Activated naive CD8-positive, alpha-beta T cell treated with anti-CD3 and anti-CD28 coated beads for 36 hours (primary cell): ENCODE measurements around the gene GDF7. TPM values are rescaled to one million over a fixed set of nuclear protein-coding genes. Genes with fewer than 3 reads are reported as not detected.
A peak's percentile ranks its signal among the peaks of the same experiment; 100 is the strongest.

Experiments used
- DNase-seq: peaks from one replicate; pipeline ENCODE4 v3.0.0; 2021
- H3K27ac Mint-ChIP-seq: one replicate; pipeline ENCODE4 v1.8.0; 2022; ENCODE audit warnings: mild to moderate bottlenecking, moderate library complexity, mixed read lengths
- H3K27me3 Mint-ChIP-seq: one replicate; pipeline ENCODE4 v1.8.0; 2022; ENCODE audit warnings: mild to moderate bottlenecking, mixed read lengths
- H3K36me3 Mint-ChIP-seq: one replicate; pipeline ENCODE4 v1.8.0; 2021; ENCODE audit warnings: mild to moderate bottlenecking, mixed read lengths
- H3K4me1 Mint-ChIP-seq: one replicate; pipeline ENCODE4 v1.8.0; 2021; ENCODE audit warnings: mixed read lengths
- H3K4me3 Mint-ChIP-seq: one replicate; pipeline ENCODE4 v1.8.0; 2022; ENCODE audit warnings: mild to moderate bottlenecking, moderate library complexity, mixed read lengths
- H3K9me3 Mint-ChIP-seq: one replicate; pipeline ENCODE4 v1.8.0; 2022; ENCODE audit warnings: mixed read lengths
- total RNA-seq, 2 experiments: library from RNA; stranded (reverse); gene quantifications; one replicate each; pipeline ENCODE4 v1.2.3, GENCODE V29; 2021

The GDF7 gene
- not detected for total RNA-seq

DNA sequence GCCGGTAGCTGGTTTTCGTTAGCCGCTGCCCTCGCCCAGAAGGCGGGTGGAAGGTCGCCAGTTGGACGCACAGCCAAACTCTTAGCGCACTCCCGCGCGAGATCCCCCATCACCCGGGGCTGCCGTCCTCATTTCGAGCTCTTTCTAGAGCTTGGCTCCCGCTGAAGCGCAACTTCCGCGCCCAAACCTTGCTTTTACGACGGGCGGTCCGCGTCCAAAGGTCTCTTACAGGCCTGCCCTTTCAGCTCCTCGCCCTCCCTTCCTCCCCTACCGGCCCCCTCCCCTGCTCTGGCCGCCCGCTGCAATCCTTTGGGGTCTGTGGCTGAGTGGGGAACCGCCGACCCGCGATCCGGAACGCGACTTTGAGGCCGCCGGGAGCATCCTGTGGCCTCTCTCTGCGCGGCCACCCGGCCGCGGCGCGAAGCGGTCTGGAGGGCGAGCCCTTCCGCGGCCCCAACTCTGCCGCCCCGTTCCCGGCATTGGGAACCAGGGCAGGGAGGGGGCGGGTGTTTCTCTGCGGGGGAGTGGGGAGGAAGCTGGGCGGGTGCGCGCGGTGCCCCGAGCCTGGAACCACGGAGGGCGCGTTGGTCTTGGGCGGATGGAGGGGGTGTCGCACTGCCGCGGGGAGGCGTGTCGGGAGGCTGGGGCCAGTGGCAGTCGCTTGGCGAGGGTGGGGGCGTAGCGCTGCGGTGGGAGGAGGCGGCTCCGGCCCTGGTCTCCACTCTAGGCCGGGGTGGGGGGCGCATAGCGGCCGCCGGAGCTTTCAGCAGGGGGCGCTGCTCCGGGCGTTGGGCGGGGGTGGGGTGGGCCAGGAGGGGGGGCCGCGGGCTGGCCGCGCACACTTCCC, at the start of gene GDF7:
GDF7 (plus strand) TSS at position 841 of the 847 bp plus-strand sequence. CDS start 96 bp downstream, outside the sequence.
- peak within 1 kb of the TSS; percentile 67 for H3K4me3 Mint-ChIP-seq
- no peaks in the 10 kb centered on the region for H3K9me3 Mint-ChIP-seq
- H3K36me3 Mint-ChIP-seq: no peaks in the 10 kb centered on the region
- peak; percentile 31 for DNase-seq
- peaks cover 91% of the 10 kb centered on the region for H3K27me3 Mint-ChIP-seq
- no peak within 1 kb of the TSS for H3K27ac Mint-ChIP-seq
- peaks cover 14% of the 10 kb centered on the region for H3K4me1 Mint-ChIP-seq

DNA sequence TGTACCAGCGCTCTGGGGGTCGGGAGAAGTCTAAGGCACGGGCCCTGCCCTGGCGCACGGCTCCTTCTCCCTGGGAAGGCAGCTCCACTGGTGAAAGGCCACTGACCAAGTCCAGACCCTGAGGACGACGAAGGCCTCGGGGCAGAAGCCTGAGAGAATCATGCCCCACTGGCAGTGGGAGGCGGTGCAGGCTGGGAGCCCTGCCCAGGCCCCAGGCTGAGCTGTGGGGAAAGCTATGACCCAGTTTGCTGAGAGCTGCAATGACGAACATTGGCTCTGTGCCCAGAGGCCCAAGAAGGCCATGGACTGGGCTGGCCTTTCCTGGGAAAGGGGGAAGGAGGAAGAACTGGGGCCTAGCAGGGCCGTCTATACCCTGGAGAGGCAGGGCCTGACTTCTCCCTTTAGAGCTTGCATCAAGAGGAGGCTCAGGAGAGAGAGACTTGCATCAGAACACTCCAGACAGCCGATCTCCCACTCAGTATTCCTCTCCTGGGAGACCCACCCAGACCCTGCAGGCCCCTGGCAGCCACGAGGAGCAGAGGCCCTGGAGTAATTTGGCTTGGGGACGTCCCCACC, 49.0 kb upstream of the GDF7 start:
- Mint-ChIP-seq H3K27me3 (no peaks in the 10 kb centered on the region), H3K4me3 (no peak overlapping the region), H3K27ac (no peak overlapping the region), H3K9me3 (no peaks in the 10 kb centered on the region), H3K36me3 (peaks cover 2% of the 10 kb centered on the region), H3K4me1 (no peaks in the 10 kb centered on the region)
- DNase-seq: no peak

DNA sequence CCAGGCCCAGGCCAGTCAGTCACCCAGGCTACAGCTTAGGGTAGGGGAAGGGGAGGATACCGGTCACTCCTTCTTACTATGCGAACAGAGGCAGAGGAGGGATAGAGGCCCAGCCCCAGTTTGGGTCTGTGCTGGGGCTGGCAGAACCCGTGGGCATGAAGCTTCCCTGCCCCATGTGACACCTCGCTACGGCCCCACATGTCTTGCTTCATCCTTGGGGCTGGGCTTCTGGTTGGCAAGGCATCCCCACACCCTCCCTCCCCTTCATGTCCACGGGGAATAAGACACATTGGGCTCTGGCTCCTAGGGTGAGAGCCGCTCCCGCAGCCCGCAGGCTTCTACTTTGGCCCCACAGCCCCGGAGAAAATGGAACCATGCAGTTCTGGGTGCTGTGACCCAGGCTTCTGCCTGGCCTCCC, 48.5 kb upstream of the GDF7 start:
- Mint-ChIP-seq H3K9me3 (no peaks in the 10 kb centered on the region), H3K4me1 (no peaks in the 10 kb centered on the region), H3K27me3 (no peaks in the 10 kb centered on the region), H3K36me3 (peaks cover 2% of the 10 kb centered on the region), H3K4me3 (no peak overlapping the region), H3K27ac (no peak overlapping the region)
- no peak for DNase-seq

DNA sequence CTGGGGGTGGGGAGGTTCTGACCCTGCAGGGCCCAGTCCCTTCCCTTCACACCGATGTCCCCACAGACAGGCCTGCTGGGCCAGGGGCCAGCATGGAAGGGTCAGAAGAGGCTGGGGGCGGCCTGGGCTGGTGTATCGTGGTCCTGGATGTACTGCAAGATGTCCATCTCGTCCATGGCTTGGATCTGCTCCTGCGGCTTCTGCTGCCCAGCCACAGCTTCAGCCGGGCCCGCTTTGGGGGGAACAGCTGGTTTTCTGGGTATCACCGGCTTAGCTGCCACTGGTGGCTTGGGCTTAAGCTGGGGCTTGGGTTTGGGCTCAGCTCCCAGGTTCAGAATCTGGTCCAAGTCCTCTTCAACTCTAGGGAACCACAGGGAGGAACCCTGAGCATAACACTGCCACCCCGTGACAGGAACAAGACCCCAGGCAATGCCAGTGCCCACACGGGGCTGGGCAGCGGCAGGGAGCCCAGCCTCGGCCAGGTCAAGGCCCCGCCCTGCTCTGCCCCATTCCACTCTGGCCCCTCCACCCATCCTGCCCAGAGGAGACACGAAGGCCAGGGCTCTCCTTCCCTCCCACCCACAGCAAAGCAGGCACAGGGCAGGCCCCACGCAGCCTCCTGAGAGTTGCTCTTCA, 47.9 kb upstream of the GDF7 start:
- no peaks in the 10 kb centered on the region for H3K27me3 Mint-ChIP-seq
- H3K36me3 Mint-ChIP-seq: peaks cover 2% of the 10 kb centered on the region
- H3K4me3 Mint-ChIP-seq: no peak overlapping the region
- no peaks in the 10 kb centered on the region for H3K9me3 Mint-ChIP-seq
- no peaks in the 10 kb centered on the region for H3K4me1 Mint-ChIP-seq
- no peak for DNase-seq
- H3K27ac Mint-ChIP-seq: no peak overlapping the region

DNA sequence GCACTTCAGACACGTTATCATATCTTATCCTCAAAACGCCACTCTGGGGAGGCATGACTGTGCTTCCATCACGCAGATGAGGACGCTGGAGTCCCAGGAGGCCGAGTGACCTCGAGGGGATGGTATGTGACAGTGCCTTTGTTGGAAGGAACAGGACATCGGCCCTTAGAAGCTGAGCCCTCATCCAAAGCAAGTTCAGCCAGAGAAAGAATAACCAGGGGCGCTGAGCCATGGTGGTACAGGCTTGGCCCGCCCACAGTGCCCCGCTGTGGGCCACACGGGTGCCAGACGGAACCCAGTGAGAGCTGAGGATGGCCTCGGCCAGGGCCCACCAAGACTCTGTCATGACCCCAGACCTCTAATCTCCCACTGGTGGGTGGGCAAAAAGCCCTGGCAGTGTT, 47.3 kb upstream of the GDF7 start:
- no peaks in the 10 kb centered on the region for H3K4me1 Mint-ChIP-seq
- H3K4me3 Mint-ChIP-seq: no peak overlapping the region
- no peak for DNase-seq
- H3K9me3 Mint-ChIP-seq: no peaks in the 10 kb centered on the region
- no peak overlapping the region for H3K27ac Mint-ChIP-seq
- no peaks in the 10 kb centered on the region for H3K27me3 Mint-ChIP-seq
- peaks cover 2% of the 10 kb centered on the region for H3K36me3 Mint-ChIP-seq

DNA sequence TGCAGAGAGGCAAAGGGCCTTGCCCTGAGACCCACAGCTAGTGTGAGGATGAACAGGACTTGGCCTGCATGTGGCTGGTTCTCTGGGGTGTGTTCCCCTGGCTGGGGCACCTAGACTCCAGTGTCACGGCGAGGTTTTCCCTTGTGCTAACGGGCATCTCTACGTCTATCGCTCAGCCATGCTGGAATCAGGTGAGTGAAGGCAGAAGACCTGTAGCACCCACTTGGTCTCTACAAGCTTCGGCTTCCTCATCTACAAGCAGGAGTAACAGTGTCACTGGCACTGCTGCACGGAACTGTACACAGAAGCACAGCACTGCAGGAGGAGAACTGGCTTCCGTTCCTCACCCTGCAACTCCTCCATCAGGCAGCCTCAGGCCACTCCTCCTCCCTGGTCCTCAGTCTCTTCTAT, 46.7 kb upstream of the GDF7 start:
- no peaks in the 10 kb centered on the region for H3K4me1 Mint-ChIP-seq
- no peaks in the 10 kb centered on the region for H3K27me3 Mint-ChIP-seq
- peaks cover 2% of the 10 kb centered on the region for H3K36me3 Mint-ChIP-seq
- H3K9me3 Mint-ChIP-seq: no peaks in the 10 kb centered on the region
- no peak overlapping the region for H3K4me3 Mint-ChIP-seq
- no peak overlapping the region for H3K27ac Mint-ChIP-seq
- no peak for DNase-seq

DNA sequence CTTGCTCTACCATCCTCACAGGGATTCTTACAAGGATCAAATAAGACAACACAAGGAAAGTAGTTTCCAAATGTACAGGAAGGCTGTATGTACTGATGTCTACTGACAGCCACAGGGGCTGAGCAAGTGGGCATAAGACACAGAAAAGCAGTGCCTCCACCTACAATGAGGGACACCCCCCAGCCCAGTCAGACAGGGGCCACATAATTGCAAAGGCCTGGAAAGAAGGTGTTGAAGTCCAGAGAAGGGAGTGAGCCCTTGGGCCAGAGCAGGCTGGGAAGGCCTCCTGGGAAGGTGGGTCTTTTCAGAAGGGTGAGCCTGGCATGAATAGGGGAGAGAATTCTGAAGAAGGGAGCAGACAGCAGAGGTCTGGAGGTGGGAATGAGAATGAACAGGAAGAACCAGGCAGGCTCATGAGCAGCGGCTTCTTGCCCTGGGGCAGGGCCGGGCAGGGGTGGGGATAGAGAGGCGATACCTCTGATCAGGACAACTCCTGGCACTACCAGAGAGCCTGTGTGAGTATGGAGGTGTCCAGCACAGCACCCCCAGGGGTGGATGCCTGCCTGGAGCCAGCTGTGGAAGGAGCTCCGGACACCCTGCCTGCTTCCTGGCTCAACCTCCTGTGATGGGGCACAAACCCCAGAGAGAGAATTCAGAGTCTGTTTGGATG, 46.1 kb upstream of the GDF7 start:
- H3K9me3 Mint-ChIP-seq: no peaks in the 10 kb centered on the region
- H3K27me3 Mint-ChIP-seq: no peaks in the 10 kb centered on the region
- H3K27ac Mint-ChIP-seq: no peak overlapping the region
- DNase-seq: no peak
- H3K36me3 Mint-ChIP-seq: peaks cover 2% of the 10 kb centered on the region
- H3K4me3 Mint-ChIP-seq: no peak overlapping the region
- H3K4me1 Mint-ChIP-seq: no peaks in the 10 kb centered on the region

DNA sequence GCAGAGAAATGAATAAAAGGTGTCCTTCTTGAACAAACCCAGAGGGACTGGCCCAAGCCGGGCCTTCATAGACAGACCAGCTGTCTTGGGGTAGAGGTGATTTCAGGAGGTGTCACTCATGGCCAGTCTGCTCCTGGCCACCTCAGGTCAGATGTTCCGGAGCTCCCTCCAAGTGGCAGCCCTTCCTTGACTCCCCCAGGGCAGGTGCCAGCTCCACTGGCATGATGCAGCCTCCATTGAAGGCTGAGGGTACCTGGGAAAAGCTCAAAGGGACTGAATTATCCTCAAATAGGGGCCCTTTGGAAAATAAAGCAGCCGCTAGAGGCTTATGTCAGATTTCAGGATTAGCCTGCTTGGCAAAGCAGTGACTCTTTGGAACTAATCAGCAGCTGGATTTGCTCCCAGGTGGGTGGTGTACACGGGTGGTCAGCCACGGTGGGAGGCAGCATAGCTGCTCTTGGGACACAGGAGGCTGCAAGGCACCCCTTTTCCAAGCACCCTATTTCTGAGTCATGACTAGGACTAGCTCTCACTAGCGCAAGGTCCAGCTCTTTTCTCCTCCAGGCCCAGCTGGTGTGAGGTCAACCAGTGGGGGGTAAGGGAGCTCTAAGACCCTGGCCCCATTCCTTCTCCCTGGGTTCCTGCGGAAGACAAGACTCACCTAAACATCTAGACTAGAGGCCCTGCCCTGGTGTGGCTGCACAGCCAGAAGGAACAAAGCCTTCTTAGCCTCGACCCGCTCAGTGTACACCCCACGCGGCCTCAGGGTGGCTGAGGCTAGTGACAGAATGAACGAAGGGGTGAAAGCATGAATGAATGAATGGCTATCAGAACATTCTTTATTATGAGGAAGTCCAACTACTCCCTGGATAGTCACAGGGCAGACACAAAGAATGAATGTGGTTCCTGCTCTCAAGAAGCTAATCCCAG, 45.3 kb upstream of the GDF7 start:
- peaks cover 2% of the 10 kb centered on the region for H3K36me3 Mint-ChIP-seq
- no peaks in the 10 kb centered on the region for H3K4me1 Mint-ChIP-seq
- no peaks in the 10 kb centered on the region for H3K27me3 Mint-ChIP-seq
- DNase-seq: no peak
- H3K9me3 Mint-ChIP-seq: no peaks in the 10 kb centered on the region
- no peak overlapping the region for H3K4me3 Mint-ChIP-seq
- no peak overlapping the region for H3K27ac Mint-ChIP-seq

DNA sequence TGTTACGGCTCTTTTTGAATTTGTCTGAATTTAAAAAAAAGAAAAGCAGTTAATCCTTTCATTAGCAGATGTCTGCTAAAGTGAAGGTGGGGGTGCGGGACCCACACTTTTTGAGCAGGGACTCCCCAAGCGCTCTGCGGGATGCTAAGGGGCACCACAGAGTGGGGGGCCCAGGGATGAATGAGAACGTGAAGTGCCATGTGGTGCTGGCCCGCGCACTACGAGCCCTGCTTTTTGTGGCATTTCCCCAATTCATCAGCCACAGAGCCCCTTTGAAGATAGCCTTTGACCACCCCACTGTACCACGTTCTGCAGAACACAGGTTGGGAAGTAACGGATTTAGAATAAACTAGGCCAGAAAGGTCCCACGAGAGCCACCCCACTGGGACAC, 44.7 kb upstream of the GDF7 start:
- Mint-ChIP-seq H3K36me3 (peaks cover 2% of the 10 kb centered on the region), H3K27me3 (no peaks in the 10 kb centered on the region), H3K4me3 (no peak overlapping the region), H3K9me3 (no peaks in the 10 kb centered on the region), H3K27ac (no peak overlapping the region), H3K4me1 (no peaks in the 10 kb centered on the region)
- no peak for DNase-seq

DNA sequence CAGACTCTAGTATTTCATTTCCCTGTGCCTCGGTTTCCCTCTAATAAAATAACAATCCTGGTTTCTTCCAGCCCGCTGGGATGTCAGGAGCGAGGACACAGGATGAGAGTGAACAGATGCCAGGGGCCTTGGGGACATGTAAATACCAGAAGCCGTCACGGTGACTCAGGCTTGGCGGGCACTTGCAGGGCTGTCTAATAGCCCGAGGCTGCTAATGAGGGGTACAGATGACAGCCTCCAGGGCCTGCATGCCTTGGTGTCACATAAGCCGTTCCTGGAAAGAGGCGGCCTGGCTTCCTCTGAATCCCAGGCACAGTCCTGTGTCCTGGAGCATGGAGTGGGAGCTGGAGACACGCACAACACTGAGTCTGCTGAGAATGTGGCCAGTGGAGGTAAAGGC, 44.2 kb upstream of the GDF7 start:
- H3K9me3 Mint-ChIP-seq: no peaks in the 10 kb centered on the region
- H3K36me3 Mint-ChIP-seq: peaks cover 2% of the 10 kb centered on the region
- no peak overlapping the region for H3K27ac Mint-ChIP-seq
- no peak for DNase-seq
- H3K27me3 Mint-ChIP-seq: no peaks in the 10 kb centered on the region
- H3K4me1 Mint-ChIP-seq: no peaks in the 10 kb centered on the region
- no peak overlapping the region for H3K4me3 Mint-ChIP-seq

DNA sequence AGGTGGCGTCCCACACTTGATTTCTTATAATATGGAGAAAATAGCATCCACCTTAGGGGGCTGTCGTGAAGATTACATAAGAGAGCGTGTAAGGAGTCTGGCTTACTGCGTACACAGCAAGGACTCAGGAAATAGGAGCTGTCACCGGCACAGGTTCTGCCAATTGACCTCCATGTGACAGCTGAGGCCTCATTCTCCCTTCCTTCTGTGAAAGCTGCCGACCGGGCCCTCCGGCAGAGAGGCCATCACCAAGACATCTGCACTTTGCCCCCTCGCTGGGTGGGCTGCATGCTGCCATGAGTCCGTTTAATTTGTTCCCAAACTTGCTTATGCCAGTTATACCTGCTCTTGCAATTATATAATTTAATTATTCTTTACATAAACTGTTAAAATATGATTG, 43.7 kb upstream of the GDF7 start:
- Mint-ChIP-seq H3K9me3 (no peaks in the 10 kb centered on the region), H3K4me1 (no peaks in the 10 kb centered on the region), H3K27ac (no peak overlapping the region), H3K36me3 (peaks cover 2% of the 10 kb centered on the region), H3K4me3 (no peak overlapping the region), H3K27me3 (no peaks in the 10 kb centered on the region)
- no peak for DNase-seq

DNA sequence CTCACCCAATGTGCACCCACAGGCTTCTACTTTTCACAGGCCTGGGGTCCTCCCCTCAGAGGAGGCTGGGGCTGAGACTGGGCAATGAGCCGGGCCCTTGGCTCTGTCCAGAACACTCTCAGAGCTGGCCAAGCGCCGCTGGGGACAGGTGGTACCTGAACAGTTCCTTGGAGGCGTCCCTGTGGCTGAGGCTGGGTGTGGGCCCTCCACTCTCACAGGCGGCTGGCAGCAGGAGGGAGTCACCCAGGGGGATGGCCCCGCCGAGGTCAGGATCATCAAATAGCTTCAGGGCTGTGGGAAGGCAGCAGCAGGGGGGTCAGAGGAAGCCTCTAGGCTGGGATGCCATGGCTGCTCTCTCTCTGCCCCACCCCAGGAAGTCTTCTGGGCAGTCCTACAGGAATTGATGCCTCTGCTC, 43.2 kb upstream of the GDF7 start:
- Mint-ChIP-seq H3K4me3 (no peak overlapping the region), H3K9me3 (no peaks in the 10 kb centered on the region), H3K4me1 (no peaks in the 10 kb centered on the region), H3K27ac (no peak overlapping the region), H3K27me3 (no peaks in the 10 kb centered on the region), H3K36me3 (peaks cover 2% of the 10 kb centered on the region)
- no peak for DNase-seq

DNA sequence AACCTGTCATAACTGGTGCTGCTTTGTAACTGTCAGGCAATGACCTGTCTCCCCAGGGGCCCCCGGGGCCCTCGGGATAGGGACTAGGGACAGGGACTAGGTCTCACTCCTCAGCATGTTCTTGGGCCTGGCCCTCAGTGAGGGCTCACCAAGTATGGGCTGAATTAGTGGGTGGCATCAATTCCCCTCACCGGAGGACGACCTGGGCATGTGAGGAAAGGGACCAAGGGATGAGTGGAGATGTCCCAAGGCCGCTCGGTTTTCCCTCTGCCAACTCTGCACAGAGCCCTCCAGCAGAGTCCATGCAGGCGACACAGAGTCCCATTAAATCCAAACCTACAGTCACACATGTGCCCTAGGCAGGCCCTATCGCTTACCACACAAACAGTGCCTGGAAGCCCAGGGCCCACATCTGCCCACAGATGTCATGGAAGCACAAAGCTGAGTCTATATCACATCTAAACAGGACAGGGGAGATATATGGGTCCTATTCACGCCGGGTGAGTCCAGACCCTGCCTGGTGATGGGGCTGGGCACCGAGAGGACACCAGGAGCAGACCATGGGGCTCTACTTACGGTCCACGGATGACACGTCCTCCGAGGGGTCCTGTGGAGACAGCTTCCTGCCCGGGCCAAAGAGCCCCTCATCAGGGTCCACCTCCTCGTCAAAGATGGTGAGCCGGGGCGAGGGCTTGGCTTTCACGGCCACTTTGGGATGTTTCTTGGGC, 42.6 kb upstream of the GDF7 start:
- peaks cover 2% of the 10 kb centered on the region for H3K36me3 Mint-ChIP-seq
- H3K9me3 Mint-ChIP-seq: no peaks in the 10 kb centered on the region
- no peak overlapping the region for H3K27ac Mint-ChIP-seq
- DNase-seq: no peak
- H3K4me1 Mint-ChIP-seq: no peaks in the 10 kb centered on the region
- H3K27me3 Mint-ChIP-seq: no peaks in the 10 kb centered on the region
- no peak overlapping the region for H3K4me3 Mint-ChIP-seq
